Fibroblast of peridontal ligament (primary cell): ENCODE measurements around the gene IGSF8.
"Not testable (repeated sequence)": the region's sequence is repeated elsewhere in the genome, so short reads cannot be mapped to it uniquely, and the experiment has no call there.

Source experiments
- DNase-seq: peaks from one replicate; pipeline ENCODE4 v3.0.0-alpha.2; 2010; ENCODE audit errors: extremely low read depth

The IGSF8 gene

DNA sequence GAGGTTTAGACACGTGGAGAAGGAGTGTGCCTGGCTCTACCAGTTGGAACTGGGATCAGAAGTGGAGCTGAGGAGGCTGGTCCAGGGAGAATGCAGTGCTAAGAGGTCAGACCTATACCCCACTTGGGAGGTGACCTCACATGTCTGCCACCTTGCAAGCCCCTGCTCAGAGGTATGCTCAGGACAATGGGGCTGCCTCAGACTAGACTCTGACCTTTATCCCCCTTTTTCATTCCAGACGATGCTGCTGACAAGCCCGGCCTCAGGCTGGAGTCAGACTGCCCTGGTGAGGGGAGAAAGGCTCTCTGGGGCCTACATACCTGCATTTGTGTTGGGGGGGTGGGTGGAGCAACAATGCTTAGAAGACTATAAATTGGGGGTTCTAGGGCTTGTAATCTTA is 33.7 kb downstream of the IGSF8 start:
- DNase-seq: no peak

DNA sequence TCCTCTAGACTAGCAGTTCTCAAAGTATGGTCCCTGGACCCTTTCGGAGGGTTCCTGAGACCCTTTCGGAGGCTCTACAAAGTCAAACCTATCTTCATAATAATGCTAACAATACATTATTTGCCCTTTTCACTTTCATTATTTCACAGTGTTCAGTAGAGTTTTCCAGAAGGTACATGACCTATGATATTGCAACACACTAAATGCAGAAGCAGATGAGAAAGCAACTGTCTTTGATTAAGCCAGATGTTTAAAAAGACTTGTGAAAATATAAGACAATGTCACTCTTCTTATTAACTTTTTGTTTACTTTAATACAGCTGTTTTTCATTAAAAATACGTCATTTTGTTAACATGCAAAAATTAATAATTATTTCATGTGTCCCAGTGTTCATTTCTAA is 34.3 kb downstream of the IGSF8 start:
- no peak for DNase-seq

DNA sequence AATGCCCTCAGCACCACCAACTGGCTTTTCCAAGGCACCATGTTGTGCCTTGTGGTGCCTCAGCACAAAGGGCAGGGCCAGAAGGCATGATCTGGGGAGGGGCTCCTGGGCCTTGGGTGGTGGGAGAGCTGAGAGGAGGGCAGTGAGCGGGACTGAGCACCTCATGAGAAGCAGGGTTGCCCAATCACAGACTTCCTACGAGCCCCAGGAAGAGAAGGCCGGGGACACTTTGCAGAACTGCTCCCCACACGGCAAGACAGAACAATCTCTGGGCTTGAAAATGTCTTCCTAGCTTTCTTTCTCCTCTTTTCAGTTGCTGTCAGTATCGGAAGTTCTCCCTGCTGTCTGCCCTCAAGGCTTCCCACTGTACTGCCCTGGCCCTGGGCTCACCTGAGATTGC is 35.2 kb downstream of the IGSF8 start:
- DNase-seq: no peak

GRCh38 chr1:160062230-160062532 is 36.2 kb downstream of the IGSF8 start:
- no peak for DNase-seq

GRCh38 chr1:160061369-160062229 is 36.8 kb downstream of the IGSF8 start:
- no peak for DNase-seq

- DNase-seq: peak; percentile 10
These were observed 40.3 kb downstream of the IGSF8 start for GRCh38 chr1:160058087-160058486.

DNA sequence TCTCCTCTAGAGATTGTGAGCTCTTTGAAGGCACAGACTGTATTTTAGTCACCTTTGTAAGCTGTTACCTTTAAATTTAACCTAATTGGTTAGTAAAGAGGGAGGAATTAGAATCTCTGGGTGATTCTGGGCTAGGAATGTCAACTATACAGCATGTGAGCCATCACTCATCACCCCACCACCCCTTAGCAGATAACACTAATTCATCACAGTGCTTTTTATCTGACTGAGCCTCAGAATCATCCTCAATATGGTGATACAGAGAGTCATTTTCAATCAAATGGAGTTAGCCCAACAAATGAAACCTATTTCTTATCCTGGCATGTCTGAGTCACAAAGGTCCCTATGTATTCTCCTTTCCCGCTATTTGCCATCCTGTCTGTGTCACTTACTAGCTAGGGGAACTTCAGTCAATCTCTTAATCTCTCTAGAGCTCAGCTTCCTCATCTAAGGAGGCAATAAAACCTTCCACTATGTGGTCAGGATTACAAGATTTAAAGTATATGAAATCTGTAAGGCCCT is 41.7 kb downstream of the IGSF8 start:
- DNase-seq: no peak

GRCh38 chr1:160053548-160054365 is 44.7 kb downstream of the IGSF8 start:
- DNase-seq: no peak

DNA sequence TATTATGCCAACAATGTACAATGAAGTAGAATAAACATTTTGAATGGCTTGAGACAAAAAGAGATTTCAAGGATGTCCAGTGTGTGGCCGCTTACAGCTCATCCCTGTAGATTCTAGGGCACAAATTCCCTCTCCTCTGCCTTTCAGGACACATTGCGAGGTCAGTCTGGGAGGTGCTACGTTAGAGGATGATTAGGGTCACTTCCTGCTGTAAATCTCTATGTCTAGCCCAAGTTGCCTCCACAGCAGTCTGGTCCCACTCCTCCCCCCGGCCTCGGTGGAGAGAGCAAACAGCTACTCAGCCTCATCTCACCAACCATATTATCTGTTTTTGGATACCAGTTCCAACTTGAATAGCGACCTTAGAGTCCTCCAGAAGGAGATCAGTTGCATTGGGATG is 45.5 kb downstream of the IGSF8 start:
- no peak for DNase-seq

DNA sequence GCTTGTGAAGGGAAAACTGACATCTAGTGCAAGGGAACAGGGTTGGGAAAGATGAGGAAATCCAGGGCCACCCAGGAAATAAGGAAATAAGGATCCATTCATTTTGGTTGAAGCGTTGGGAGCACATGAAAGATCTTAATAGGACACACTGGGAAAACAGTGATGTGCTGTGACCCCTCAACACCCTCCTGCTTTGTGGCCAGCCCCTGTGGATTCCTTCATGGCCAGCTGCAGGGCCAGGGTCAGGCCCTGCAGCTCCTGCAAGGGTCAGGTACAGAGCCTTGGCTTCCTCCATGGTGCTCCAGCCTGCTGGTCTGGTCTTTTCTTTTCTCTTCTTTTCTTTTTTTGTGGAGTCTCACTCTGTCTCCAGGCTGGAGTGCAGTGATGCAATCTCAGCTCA is 47.8 kb downstream of the IGSF8 start:
- DNase-seq: no peak

DNA sequence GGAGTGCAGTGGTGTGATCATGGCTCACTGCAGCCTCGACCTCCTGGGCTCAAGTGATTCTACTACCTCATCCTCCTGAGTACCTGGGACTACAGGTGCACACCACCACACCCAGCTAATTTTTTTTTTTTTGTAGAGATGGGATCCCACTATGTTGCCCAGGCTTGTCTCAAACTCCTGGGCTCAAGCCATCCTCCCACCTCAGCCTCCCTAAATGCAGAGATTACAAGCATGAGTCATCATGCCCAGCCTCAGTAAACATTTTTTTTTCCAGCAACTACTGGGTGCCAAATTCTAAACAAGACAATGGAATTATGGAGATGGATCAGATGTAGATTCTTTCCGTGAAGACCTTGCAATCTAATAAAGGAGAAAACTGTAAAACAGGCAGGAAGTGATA is 48.2 kb downstream of the IGSF8 start:
- DNase-seq: not testable (repeated sequence)

- no peak for DNase-seq
These were observed 49.3 kb downstream of the IGSF8 start for GRCh38 chr1:160049101-160049500.

GRCh38 chr1:160048335-160048734 is 50.1 kb downstream of the IGSF8 start:
- DNase-seq: no peak

DNA sequence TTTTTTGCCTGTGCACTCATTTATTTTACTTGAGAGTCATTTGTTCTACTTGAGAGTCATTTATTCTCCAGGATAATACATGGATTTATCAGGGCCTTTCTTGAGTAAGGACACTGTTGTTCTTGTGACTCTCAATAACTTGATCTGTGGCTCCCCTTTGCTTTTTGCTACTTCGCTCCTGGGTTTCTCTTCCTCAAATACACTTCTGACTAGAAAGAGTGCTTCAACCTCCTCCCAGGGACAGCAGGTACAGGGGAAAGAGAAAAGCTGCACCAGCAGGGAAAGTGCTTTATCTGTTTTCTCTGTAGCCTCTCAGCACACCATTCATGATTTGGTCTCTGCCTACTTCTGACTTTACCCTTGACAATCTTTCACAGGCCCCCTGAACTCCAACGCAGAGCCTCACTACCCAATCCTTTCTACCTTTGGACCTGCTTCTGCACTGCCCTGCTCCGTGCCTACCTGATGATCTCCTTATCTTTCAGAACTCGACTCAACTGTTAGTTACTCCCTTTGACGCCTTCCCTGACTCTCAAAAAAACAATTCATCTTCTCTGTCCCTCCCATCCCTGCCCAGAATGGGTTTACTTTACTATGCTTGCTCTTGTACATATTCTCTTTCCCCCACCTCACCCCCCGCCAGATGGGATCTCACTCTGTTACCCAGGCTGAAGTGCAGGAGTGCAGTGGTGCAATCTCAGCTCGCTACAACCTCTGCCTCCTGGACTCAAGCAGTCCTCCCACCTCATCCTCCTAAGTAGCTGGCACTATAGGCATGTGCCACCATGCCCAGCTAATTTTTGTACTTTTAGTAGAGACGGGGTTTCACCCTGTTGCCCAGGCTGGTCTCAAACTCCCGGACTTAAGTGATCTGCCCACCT is 51.1 kb downstream of the IGSF8 start:
- DNase-seq: no peak

- DNase-seq: peak; percentile 49
These were observed 51.8 kb downstream of the IGSF8 start for GRCh38 chr1:160046494-160047110.

GRCh38 chr1:160045653-160046052 is 52.8 kb downstream of the IGSF8 start:
- DNase-seq: no peak

DNA sequence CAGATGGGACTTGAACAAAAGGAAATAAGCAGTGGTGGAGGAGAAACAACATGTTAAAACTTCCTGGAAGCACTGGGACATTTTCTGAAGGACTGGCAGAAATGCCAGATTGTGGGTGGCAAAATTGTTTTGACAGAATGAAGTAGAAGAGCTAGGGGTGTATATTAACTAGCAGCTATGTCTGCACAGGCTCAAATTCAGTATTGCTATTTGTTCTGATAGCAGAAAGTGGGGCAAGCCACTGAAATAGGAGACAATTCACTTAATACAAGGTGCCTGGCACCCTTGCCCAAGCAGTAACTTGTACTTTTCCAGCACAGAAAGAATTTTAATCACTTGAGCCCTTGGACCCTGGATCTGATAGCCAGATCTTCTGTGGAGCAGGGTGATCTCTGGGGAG is 54.9 kb downstream of the IGSF8 start:
- no peak for DNase-seq
